SK-N-MC (cell line): ENCODE measurements around the gene PDZRN4.

ENCODE experiments used
- EZH2 ChIP-seq: fragments of 200-600 bp; sonication (generic); IDR thresholded peaks from one replicate; pipeline ENCODE4 v1.6.1; 2017; ENCODE audit warnings: antibody characterized with exemption
- FOXP2 ChIP-seq: optimal IDR thresholded peaks from 2 replicates; pipeline ENCODE3; 2011; ENCODE audit warnings: mild to moderate bottlenecking, moderate library complexity; ENCODE audit not compliant: insufficient read depth; ENCODE audit errors: extremely low read length, control extremely low read depth
- POLR2AphosphoS5 ChIP-seq: IDR thresholded peaks from 2 replicates; pipeline ENCODE4 v1.6.1; 2012; ENCODE audit warnings: mild to moderate bottlenecking, low read depth, low read length, borderline replicate concordance

GRCh38 chr12:41271489-41271888 lies 83.4 kb downstream of the PDZRN4 start:
- TF ChIP-seq EZH2 (no peak), POLR2AphosphoS5 (no peak), FOXP2 (no peak)
